ENCODE data around the gene MYO16.

DNA sequence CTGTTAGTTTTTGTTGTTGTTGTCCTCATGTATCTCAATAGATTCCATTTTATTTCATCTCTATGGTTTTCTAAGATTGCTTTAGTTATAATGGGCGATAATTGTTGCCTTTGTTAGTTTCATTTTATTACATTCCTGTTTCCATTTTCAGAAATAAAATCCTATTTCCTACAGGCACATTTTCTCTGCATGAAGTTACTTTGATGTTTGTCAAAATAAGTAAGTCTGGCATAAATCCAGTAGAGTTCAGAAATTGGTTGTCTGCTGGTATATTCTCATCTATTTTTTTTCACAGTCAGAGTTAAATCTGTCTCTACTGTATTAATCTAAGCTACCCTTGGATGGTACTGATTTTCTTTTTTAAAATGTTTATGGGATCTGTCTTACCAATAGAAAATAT is 204.1 kb downstream of the MYO16 start:
- TF ChIP-seq, protein P1, sequence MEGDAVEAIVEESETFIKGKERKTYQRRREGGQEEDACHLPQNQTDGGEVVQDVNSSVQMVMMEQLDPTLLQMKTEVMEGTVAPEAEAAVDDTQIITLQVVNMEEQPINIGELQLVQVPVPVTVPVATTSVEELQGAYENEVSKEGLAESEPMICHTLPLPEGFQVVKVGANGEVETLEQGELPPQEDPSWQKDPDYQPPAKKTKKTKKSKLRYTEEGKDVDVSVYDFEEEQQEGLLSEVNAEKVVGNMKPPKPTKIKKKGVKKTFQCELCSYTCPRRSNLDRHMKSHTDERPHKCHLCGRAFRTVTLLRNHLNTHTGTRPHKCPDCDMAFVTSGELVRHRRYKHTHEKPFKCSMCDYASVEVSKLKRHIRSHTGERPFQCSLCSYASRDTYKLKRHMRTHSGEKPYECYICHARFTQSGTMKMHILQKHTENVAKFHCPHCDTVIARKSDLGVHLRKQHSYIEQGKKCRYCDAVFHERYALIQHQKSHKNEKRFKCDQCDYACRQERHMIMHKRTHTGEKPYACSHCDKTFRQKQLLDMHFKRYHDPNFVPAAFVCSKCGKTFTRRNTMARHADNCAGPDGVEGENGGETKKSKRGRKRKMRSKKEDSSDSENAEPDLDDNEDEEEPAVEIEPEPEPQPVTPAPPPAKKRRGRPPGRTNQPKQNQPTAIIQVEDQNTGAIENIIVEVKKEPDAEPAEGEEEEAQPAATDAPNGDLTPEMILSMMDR (conservative IDR thresholded peaks at IDR 0.05 in 1 of 2, IDR thresholded peaks at IDR 0.05 in 1 of 2; ENCODE audit: low read depth in 1 of 2, low read length in 2 of 2): no peak
- TF ChIP-seq EZH2 (IDR thresholded peaks at IDR 0.05; ENCODE audit: low read length, missing control alignments): no peak
